ENCODE results near the gene KXD1.

The KXD1 gene

GRCh38 chr19:18576383-18576782, 18.7 kb downstream of the KXD1 start:
- H3K27me3 ChIP-seq (ENCODE audit: control insufficient read depth, low read length), result no peaks in the 10 kb centered on the region
- no peak overlapping the region for H3K4me3 ChIP-seq (ENCODE audit: low read length)
- peaks cover 13% of the 10 kb centered on the region for H3K4me1 ChIP-seq (ENCODE audit: control insufficient read depth, low read length)
- peaks cover 37% of the 10 kb centered on the region for H3K79me2 ChIP-seq (ENCODE audit: control insufficient read depth, low read length)
- no peaks in the 10 kb centered on the region for H3K9me2 ChIP-seq (replicated peaks; ENCODE audit: control insufficient read depth, low read length)
- H3K4me2 ChIP-seq (ENCODE audit: low read length), result no peak overlapping the region
- no peaks in the 10 kb centered on the region for H3K9me3 ChIP-seq (ENCODE audit: control insufficient read depth, insufficient read depth, low read length)
- no peak overlapping the region for H3K27ac ChIP-seq (ENCODE audit: low read depth, low read length)
- H4K20me1 ChIP-seq (ENCODE audit: control insufficient read depth, insufficient read depth, low read depth, low read length), result peaks cover 19% of the 10 kb centered on the region
- H3F3A ChIP-seq (ENCODE audit: control insufficient read depth, insufficient read depth), result peaks cover 42% of the 10 kb centered on the region
- no peak for TF ChIP-seq EZH2phosphoT487 (IDR thresholded peaks at IDR 0.05; ENCODE audit: borderline replicate concordance, low read length)
- TF ChIP-seq, protein P1, sequence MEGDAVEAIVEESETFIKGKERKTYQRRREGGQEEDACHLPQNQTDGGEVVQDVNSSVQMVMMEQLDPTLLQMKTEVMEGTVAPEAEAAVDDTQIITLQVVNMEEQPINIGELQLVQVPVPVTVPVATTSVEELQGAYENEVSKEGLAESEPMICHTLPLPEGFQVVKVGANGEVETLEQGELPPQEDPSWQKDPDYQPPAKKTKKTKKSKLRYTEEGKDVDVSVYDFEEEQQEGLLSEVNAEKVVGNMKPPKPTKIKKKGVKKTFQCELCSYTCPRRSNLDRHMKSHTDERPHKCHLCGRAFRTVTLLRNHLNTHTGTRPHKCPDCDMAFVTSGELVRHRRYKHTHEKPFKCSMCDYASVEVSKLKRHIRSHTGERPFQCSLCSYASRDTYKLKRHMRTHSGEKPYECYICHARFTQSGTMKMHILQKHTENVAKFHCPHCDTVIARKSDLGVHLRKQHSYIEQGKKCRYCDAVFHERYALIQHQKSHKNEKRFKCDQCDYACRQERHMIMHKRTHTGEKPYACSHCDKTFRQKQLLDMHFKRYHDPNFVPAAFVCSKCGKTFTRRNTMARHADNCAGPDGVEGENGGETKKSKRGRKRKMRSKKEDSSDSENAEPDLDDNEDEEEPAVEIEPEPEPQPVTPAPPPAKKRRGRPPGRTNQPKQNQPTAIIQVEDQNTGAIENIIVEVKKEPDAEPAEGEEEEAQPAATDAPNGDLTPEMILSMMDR (IDR thresholded peaks at IDR 0.05; ENCODE audit: low read depth, low read length, poor library complexity, severe bottlenecking), result no peak
- H3K36me3 ChIP-seq (ENCODE audit: control insufficient read depth, low read length), result peaks cover 59% of the 10 kb centered on the region

- Histone ChIP-seq H3K4me3 (ENCODE audit: low read length) (no peak overlapping the region), H3K4me1 (ENCODE audit: control insufficient read depth, low read length) (peaks cover 13% of the 10 kb centered on the region), H3K79me2 (ENCODE audit: control insufficient read depth, low read length) (peaks cover 28% of the 10 kb centered on the region), H3K27ac (ENCODE audit: low read depth, low read length) (no peak overlapping the region), H3F3A (ENCODE audit: control insufficient read depth, insufficient read depth) (peaks cover 42% of the 10 kb centered on the region), H3K4me2 (ENCODE audit: low read length) (no peak overlapping the region), H3K9me3 (ENCODE audit: control insufficient read depth, insufficient read depth, low read length) (no peaks in the 10 kb centered on the region), H3K27me3 (ENCODE audit: control insufficient read depth, low read length) (no peaks in the 10 kb centered on the region), H3K36me3 (ENCODE audit: control insufficient read depth, low read length) (peaks cover 52% of the 10 kb centered on the region), H4K20me1 (ENCODE audit: control insufficient read depth, insufficient read depth, low read depth, low read length) (peaks cover 18% of the 10 kb centered on the region), H3K9me2 (replicated peaks; ENCODE audit: control insufficient read depth, low read length) (no peaks in the 10 kb centered on the region)
- TF ChIP-seq, protein P1 (IDR thresholded peaks at IDR 0.05; ENCODE audit: low read depth, low read length, poor library complexity, severe bottlenecking), result no peak
- no peak for TF ChIP-seq EZH2phosphoT487 (IDR thresholded peaks at IDR 0.05; ENCODE audit: borderline replicate concordance, low read length)
Observed at GRCh38 chr19:18577365-18577914, 19.8 kb downstream of the KXD1 start.

DNA sequence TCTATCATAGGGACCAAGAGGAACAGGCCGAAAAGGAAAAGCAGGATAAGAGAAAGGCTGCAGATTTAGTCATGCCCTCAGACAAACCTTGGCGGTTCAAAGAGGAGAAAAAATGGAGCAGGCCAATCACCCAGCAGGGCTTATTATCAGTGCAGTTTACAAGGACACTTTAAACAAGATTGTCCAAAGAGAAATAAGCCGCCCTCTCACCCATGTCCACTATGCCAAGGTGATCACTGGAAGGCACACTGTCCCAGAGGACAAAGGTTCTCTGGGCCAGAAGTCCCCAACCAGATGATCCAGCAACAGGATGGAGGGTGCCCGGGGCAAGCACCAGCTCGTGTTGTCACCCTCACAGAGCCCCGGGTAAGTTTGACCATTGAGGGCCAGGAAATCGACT, 22.6 kb downstream of the KXD1 start:
- Histone ChIP-seq H3K9me2 (replicated peaks; ENCODE audit: control insufficient read depth, low read length) (no peaks in the 10 kb centered on the region), H3K27me3 (ENCODE audit: control insufficient read depth, low read length) (no peaks in the 10 kb centered on the region), H3K4me1 (ENCODE audit: control insufficient read depth, low read length) (peaks cover 4% of the 10 kb centered on the region), H3K36me3 (ENCODE audit: control insufficient read depth, low read length) (peaks cover 23% of the 10 kb centered on the region), H3K27ac (ENCODE audit: low read depth, low read length) (no peak overlapping the region), H3K4me3 (ENCODE audit: low read length) (no peak overlapping the region), H3F3A (ENCODE audit: control insufficient read depth, insufficient read depth) (peaks cover 34% of the 10 kb centered on the region), H4K20me1 (ENCODE audit: control insufficient read depth, insufficient read depth, low read depth, low read length) (no peaks in the 10 kb centered on the region), H3K9me3 (ENCODE audit: control insufficient read depth, insufficient read depth, low read length) (no peaks in the 10 kb centered on the region), H3K4me2 (ENCODE audit: low read length) (no peak overlapping the region), H3K79me2 (ENCODE audit: control insufficient read depth, low read length) (no peaks in the 10 kb centered on the region)
- no peak for TF ChIP-seq EZH2phosphoT487 (IDR thresholded peaks at IDR 0.05; ENCODE audit: borderline replicate concordance, low read length)
- TF ChIP-seq, protein P1 (IDR thresholded peaks at IDR 0.05; ENCODE audit: low read depth, low read length, poor library complexity, severe bottlenecking), result no peak
